B cell (primary cell): ENCODE measurements around the gene LRRC66. TPM values are rescaled to one million over a fixed set of nuclear protein-coding genes. Genes with fewer than 3 reads are reported as not detected.

Experiments used
- ATAC-seq: fragments of 200-7000 bp; cut with Tn5 transposase; one replicate; pipeline ENCODE4 v1.10.0; 2021; ENCODE audit warnings: low read depth, mild to moderate bottlenecking, moderate number of reproducible peaks, moderate library complexity
- CTCF ChIA-PET: fragments of 350-600 bp; sonication (Branson Sonifier 250); formaldehyde crosslinking; loops from one replicate; lab custom pipeline; 2021; ENCODE audit warnings: antibody characterized with exemption, inconsistent platforms; lab: Charles Lee
- POLR2A ChIA-PET: fragments of 350-600 bp; sonication (Branson Sonifier 250); formaldehyde crosslinking; loops from one replicate; lab custom pipeline; 2021; ENCODE audit warnings: antibody characterized with exemption; lab: Charles Lee
- DNase-seq: peaks from one replicate; pipeline ENCODE4 v3.0.0; 2013
- H2AFZ ChIP-seq: 2 replicates; pipeline ENCODE4 v1.6.1; 2012; ENCODE audit warnings: mild to moderate bottlenecking, low read depth, low read length; ENCODE audit not compliant: insufficient read depth, poor library complexity, severe bottlenecking
- H3K27ac ChIP-seq, 2 donors: 1 replicate in 1 of 2; 2 replicates in 1 of 2; pipeline ENCODE4 v1.5.1; 2012 to 2013; ENCODE audit warnings: low read length in 2 of 2, mild to moderate bottlenecking in 2 of 2, moderate library complexity in 1 of 2
- H3K27me3 ChIP-seq, 4 experiments: fragments of 200-600 bp in 1 of 4; sonication (generic) in 1 of 4; replicated peaks in 1 of 4; 1 replicate in 2 of 4; 2 replicates in 2 of 4; pipeline versions ENCODE4 v1.6.1 to v1.7.0; 2013 to 2016; ENCODE audit warnings: low read length in 3 of 4, mild to moderate bottlenecking in 2 of 4, mixed read lengths in 1 of 4, moderate library complexity in 1 of 4; ENCODE audit not compliant: insufficient read depth in 4 of 4, control insufficient read depth in 3 of 4; ENCODE audit errors: control extremely low read depth in 1 of 4
- H3K36me3 ChIP-seq, 2 experiments: replicated peaks in 1 of 2; 1 replicate in 1 of 2; 2 replicates in 1 of 2; pipeline versions ENCODE4 v1.6.1 to v1.7.1; 2013; ENCODE audit warnings: low read length in 1 of 2; ENCODE audit not compliant: insufficient read depth in 2 of 2, control insufficient read depth in 1 of 2; ENCODE audit errors: control extremely low read depth in 1 of 2, extremely low read depth in 1 of 2
- H3K4me1 ChIP-seq, 2 donors: fragments of 200-600 bp in 1 of 2; sonication (generic) in 1 of 2; 1 replicate in 1 of 2; 2 replicates in 1 of 2; pipeline versions ENCODE4 v1.5.1 to v1.6.1; 2013 to 2017; ENCODE audit warnings: low read length in 2 of 2; ENCODE audit not compliant: control insufficient read depth in 2 of 2, insufficient read depth in 2 of 2
- H3K4me2 ChIP-seq: replicated peaks from 2 replicates; pipeline ENCODE3; 2012; ENCODE audit warnings: mild to moderate bottlenecking, low read depth, low read length; ENCODE audit not compliant: poor library complexity, severe bottlenecking
- H3K4me3 ChIP-seq, 5 experiments: fragments of 200-600 bp in 1 of 5; sonication (generic) in 1 of 5; 1 replicate in 3 of 5; 2 replicates in 2 of 5; pipeline versions ENCODE4 v1.5.1 to v1.7.0; 2011 to 2016; ENCODE audit warnings: low read length in 4 of 5, mild to moderate bottlenecking in 4 of 5, low read depth in 2 of 5, control low read depth in 1 of 5, moderate library complexity in 1 of 5; ENCODE audit not compliant: insufficient read depth in 1 of 5; ENCODE audit errors: control extremely low read depth in 1 of 5, extremely low read depth in 1 of 5
- H3K79me2 ChIP-seq: fragments of 200-600 bp; sonication (generic); one replicate; pipeline ENCODE4 v1.6.0; 2016; ENCODE audit warnings: low read length; ENCODE audit not compliant: control insufficient read depth, insufficient read depth
- H3K9ac ChIP-seq: fragments of 200-600 bp; sonication (generic); 2 replicates; pipeline ENCODE4 v1.6.1; 2017; ENCODE audit warnings: mild to moderate bottlenecking, low read length, moderate library complexity
- H3K9me3 ChIP-seq, 3 donors: one replicate each; pipeline versions ENCODE4 v1.6.1 to v1.7.1; 2013; ENCODE audit warnings: low read length in 2 of 3; ENCODE audit not compliant: control insufficient read depth in 2 of 3, insufficient read depth in 1 of 3; ENCODE audit errors: control extremely low read depth in 1 of 3
- H4K20me1 ChIP-seq: 2 replicates; pipeline ENCODE4 v1.6.0; 2012; ENCODE audit warnings: mild to moderate bottlenecking, low read length; ENCODE audit not compliant: insufficient read depth, control insufficient read depth, poor library complexity, severe bottlenecking
- H3K27ac Mint-ChIP-seq: one replicate; pipeline ENCODE4 v1.8.0; 2021; ENCODE audit warnings: mixed read lengths
- H3K27me3 Mint-ChIP-seq: one replicate; pipeline ENCODE4 v1.8.0; 2021; ENCODE audit warnings: mixed read lengths
- H3K4me1 Mint-ChIP-seq: one replicate; pipeline ENCODE4 v1.8.0; 2021; ENCODE audit warnings: mixed read lengths
- H3K4me3 Mint-ChIP-seq: one replicate; pipeline ENCODE4 v1.8.0; 2021; ENCODE audit warnings: mixed read lengths
- H3K9me3 Mint-ChIP-seq: one replicate; pipeline ENCODE4 v1.8.0; 2022; ENCODE audit warnings: mixed read lengths; ENCODE audit not compliant: insufficient read depth
- EZH2 ChIP-seq: IDR thresholded peaks from 2 replicates; pipeline ENCODE4 v1.6.1; 2012; ENCODE audit warnings: borderline replicate concordance, low read depth, mild to moderate bottlenecking, moderate library complexity, low read length; ENCODE audit not compliant: insufficient read depth, poor library complexity, severe bottlenecking
- WGBS: methylation state at CpG from one replicate; pipeline ENCODE4 v1.1.5; 2013; ENCODE audit warnings: missing lambda C conversion rate; ENCODE audit not compliant: insufficient coverage; 5-methylcytosine and 5-hydroxymethylcytosine counted together
- intact Hi-C: fragments of 100-400 bp; cut with micrococcal nuclease; formaldehyde crosslinking; loops from one replicate; pipeline ENCODE4 v1.10.0; 2022
- polyA plus RNA-seq: library from polyadenylated mRNA; depleted of rRNA; stranded (reverse); fragments of >200 nt; gene quantifications from 2 replicates; pipeline ENCODE4 v1.2.3, GENCODE V29; 2012
- total RNA-seq, 2 donors: library from RNA; stranded (reverse); fragments of 120-200 nt in 1 of 2; gene quantifications; 1 replicate in 1 of 2; 2 replicates in 1 of 2; pipeline versions ENCODE4 v1.2.3 to v1.2.4, GENCODE V29; 2013 to 2022
- TF ChIP-seq, protein P1 (sequence below): fragments of 200-600 bp; IDR thresholded peaks from one replicate; pipeline ENCODE4 v1.8.0; 2022; ENCODE audit warnings: antibody characterized with exemption, mild to moderate bottlenecking

Gene LRRC66
- total and polyA plus RNA-seq, 2 donors (not counting 1 experiment from before 2014, with no cell fraction given), result 0.37 to 0.44 TPM

DNA sequence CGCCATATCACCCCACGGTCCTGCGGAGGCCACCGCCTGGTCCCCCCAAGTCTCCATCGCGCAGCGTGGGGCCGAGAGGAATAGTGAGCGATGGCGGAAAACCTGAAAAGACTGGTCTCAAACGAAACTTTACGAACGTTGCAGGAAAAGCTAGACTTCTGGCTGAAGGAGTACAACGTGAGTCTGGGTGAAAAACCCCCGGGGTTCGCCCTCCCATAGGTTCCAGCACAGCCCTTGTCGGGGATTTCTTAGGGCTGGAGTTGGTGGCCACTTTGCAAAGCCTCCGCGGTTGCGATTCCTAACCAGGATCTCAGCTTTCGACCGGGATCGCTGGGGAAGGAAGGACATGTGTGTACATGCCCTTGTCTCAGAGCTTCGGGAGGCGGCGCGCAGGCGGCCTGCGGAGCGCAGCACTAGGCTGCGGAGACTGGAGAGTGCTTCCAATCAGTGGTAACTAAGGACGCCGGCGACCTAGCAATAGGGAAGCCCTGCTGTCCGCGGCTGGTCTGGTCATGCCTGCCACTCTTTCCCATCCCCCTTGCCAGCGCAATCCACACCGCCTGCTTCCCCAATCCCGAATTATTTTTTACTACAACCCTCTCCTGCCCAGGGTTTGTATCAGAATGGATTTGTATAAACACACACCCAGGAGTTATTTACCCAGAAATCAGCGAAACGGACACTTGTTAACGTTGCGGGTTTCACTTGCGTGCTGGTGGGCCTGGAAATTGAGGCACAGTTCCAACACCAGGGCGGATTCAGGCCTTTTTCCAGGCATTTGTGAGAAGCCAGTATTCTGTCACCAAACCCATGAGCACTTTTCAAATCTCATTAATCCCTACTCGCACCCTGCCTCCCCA, 31.7 kb upstream of the LRRC66 start:
- Mint-ChIP-seq H3K27me3 (peaks cover 34% of the 10 kb centered on the region), H3K4me3 (peak overlapping the region; percentile 81), H3K27ac (no peak overlapping the region), H3K4me1 (peaks cover 29% of the 10 kb centered on the region), H3K9me3 (no peaks in the 10 kb centered on the region)
- H3K27me3 ChIP-seq, result peaks cover 0 to 46% (median 28%) of the 10 kb centered on the region in 4 experiments
- ChIA-PET POLR2A (interaction anchor here (1.5 kb wide), 1 partner anchor 14 kb away, joined by 3 read pairs; the partner anchor contains the start of gene SGCB), CTCF (no interaction called here)
- peak overlapping the region; percentile 86 for H3K4me2 ChIP-seq
- peak overlapping the region; percentile 72 for H3K9ac ChIP-seq
- DNase-seq (peak; percentile 33), ATAC-seq (peak; percentile 35)
- 4% methylated on average over 40 of the region's 46 CpGs for WGBS
- H3K4me3 ChIP-seq, result peak overlapping the region in 4 of 5 experiments; percentile 25 to 73 (median 53)
- H3K36me3 ChIP-seq, result no peaks in the 10 kb centered on the region
- no peaks in the 10 kb centered on the region for H3K79me2 ChIP-seq
- no peak for TF ChIP-seq EZH2
- TF ChIP-seq, protein P1, sequence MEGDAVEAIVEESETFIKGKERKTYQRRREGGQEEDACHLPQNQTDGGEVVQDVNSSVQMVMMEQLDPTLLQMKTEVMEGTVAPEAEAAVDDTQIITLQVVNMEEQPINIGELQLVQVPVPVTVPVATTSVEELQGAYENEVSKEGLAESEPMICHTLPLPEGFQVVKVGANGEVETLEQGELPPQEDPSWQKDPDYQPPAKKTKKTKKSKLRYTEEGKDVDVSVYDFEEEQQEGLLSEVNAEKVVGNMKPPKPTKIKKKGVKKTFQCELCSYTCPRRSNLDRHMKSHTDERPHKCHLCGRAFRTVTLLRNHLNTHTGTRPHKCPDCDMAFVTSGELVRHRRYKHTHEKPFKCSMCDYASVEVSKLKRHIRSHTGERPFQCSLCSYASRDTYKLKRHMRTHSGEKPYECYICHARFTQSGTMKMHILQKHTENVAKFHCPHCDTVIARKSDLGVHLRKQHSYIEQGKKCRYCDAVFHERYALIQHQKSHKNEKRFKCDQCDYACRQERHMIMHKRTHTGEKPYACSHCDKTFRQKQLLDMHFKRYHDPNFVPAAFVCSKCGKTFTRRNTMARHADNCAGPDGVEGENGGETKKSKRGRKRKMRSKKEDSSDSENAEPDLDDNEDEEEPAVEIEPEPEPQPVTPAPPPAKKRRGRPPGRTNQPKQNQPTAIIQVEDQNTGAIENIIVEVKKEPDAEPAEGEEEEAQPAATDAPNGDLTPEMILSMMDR, result no peak
- intact Hi-C loops, result loop anchor here (1.0 kb wide), 2 partner anchors 14 to 208 kb away; partner anchors contain the start of gene SGCB
- no peak overlapping the region for H3K27ac ChIP-seq
- H3K4me1 ChIP-seq, result peaks cover 18 to 22% of the 10 kb centered on the region in 2 donors
- no peaks in the 10 kb centered on the region for H4K20me1 ChIP-seq
- H2AFZ ChIP-seq, result peak overlapping the region; percentile 68
- H3K9me3 ChIP-seq, result peaks cover 0 to 7% (median 0%) of the 10 kb centered on the region in 3 donors

DNA sequence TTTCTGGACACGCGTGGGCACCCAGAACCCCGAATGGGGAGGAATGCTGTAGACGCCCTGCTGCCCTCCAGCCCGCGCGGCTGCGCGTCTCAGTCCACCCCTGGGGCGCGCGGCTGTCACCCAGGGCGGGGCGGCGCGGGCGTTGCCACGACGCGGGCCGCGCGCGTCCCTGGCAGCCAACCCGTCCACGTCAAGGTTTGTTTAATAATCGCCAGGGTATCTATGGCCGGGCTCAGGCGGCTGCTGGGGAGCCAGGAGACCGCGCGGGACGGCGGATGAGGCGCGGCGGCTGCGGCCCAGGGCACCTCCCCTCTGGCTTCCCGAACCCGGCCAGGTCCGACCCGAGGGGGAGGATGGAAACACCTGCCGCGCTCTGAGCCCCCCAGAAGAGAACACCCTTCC, 31.1 kb upstream of the LRRC66 start, which contains the start of gene SPATA18:
SPATA18 (plus strand) TSS at position 92 of the 402 bp plus-strand sequence. CDS start 401 bp downstream, outside the sequence.
- H3K36me3 ChIP-seq, result no peaks in the 10 kb centered on the region
- ATAC-seq (peak; percentile 79), DNase-seq (peak; percentile 62)
- H3K79me2 ChIP-seq, result no peaks in the 10 kb centered on the region
- peak within 1 kb of the TSS; percentile 68 for H2AFZ ChIP-seq
- Mint-ChIP-seq H3K4me3 (peak within 1 kb of the TSS; percentile 81), H3K27ac (no peak within 1 kb of the TSS), H3K9me3 (no peaks in the 10 kb centered on the region), H3K27me3 (peaks cover 39% of the 10 kb centered on the region), H3K4me1 (peaks cover 29% of the 10 kb centered on the region)
- H4K20me1 ChIP-seq, result no peaks in the 10 kb centered on the region
- intact Hi-C loops, result no loop called here
- TF ChIP-seq, protein P1, result no peak
- TF ChIP-seq EZH2, result no peak
- peaks cover 0 to 7% (median 0%) of the 10 kb centered on the region in 3 donors for H3K9me3 ChIP-seq
- CTCF ChIA-PET, result no interaction called here
- peak within 1 kb of the TSS in 4 of 5 experiments; percentile 25 to 73 (median 53) for H3K4me3 ChIP-seq
- WGBS, result 2% methylated on average over 44 of the region's 44 CpGs
- peaks cover 0 to 43% (median 30%) of the 10 kb centered on the region in 4 experiments for H3K27me3 ChIP-seq
- H3K4me2 ChIP-seq, result peak within 1 kb of the TSS; percentile 86
- H3K27ac ChIP-seq, result no peak within 1 kb of the TSS
- peaks cover 18 to 22% of the 10 kb centered on the region in 2 donors for H3K4me1 ChIP-seq
- POLR2A ChIA-PET, result no interaction called here
- H3K9ac ChIP-seq, result peak within 1 kb of the TSS; percentile 72
